AG04450 (cell line): ENCODE data around the gene GSTT2B. TPM values are rescaled to one million over a fixed set of nuclear protein-coding genes. Genes with fewer than 3 reads are reported as not detected.

Experiments
- polyA plus RNA-seq: library from polyadenylated mRNA; depleted of rRNA; stranded (reverse); fragments of >200 nt; gene quantifications from 2 replicates; pipeline ENCODE4 v1.2.3, GENCODE V29; 2011; rRNA removed

Gene GSTT2B
- polyA plus RNA-seq, 1 experiment = 33.1 TPM

Other genes with a start within 250 kb of the GSTT2B start
- 1.6 and 2.8 TPM in 2 replicates for gene ZNF70, start 210.1 kb downstream of the GSTT2B start, polyA plus RNA-seq
- not detected in 2 replicates for gene VPREB3, start 206.8 kb downstream of the GSTT2B start, polyA plus RNA-seq
- 2.1 and 2.9 TPM in 2 replicates for gene C22orf15, start 198.2 kb downstream of the GSTT2B start, polyA plus RNA-seq
- gene CHCHD10, start 193.2 kb downstream of the GSTT2B start, polyA plus RNA-seq = 10.1 and 16.9 TPM in 2 replicates
- 5.7 and 9.0 TPM in 2 replicates for gene MMP11, start 188.3 kb downstream of the GSTT2B start, polyA plus RNA-seq
- 155 and 180 TPM in 2 replicates for gene SMARCB1, start 174.2 kb downstream of the GSTT2B start, polyA plus RNA-seq
- gene DERL3, start 122.2 kb downstream of the GSTT2B start, polyA plus RNA-seq = 0.19 and 0.27 TPM in 2 replicates
- 7.2 and 7.5 TPM in 2 replicates for gene SLC2A11, start 103.3 kb downstream of the GSTT2B start, polyA plus RNA-seq
- 154 and 186 TPM in 2 replicates for gene MIF, start 66.8 kb downstream of the GSTT2B start, polyA plus RNA-seq
- 0.78 and 1.1 TPM in 2 replicates for gene DDTL, start 5.7 kb upstream of the GSTT2B start, polyA plus RNA-seq
- gene DDT, start 13.2 kb upstream of the GSTT2B start, polyA plus RNA-seq = 91.4 and 99.4 TPM in 2 replicates
- 1.1 and 1.3 TPM in 2 replicates for gene GSTT2, start 18.9 kb upstream of the GSTT2B start, polyA plus RNA-seq
- not detected in 2 replicates for gene GSTT4, start 44.3 kb upstream of the GSTT2B start, polyA plus RNA-seq
- 6.3 and 14.5 TPM in 2 replicates for gene CABIN1, start 50.1 kb upstream of the GSTT2B start, polyA plus RNA-seq
- gene SUSD2, start 220.3 kb upstream of the GSTT2B start, polyA plus RNA-seq = 0.63 and 1.1 TPM in 2 replicates